Activated CD8-positive, alpha-beta memory T cell treated with anti-CD3 and anti-CD28 coated beads, Interleukin-2, amount 50 U/mL, for 48 hours (primary cell): Measurements from ENCODE around the gene COBLL1.

Experiments used
- DNase-seq: peaks from one replicate; pipeline ENCODE4 v3.0.0-alpha.2; 2020

COBLL1 gene

DNA sequence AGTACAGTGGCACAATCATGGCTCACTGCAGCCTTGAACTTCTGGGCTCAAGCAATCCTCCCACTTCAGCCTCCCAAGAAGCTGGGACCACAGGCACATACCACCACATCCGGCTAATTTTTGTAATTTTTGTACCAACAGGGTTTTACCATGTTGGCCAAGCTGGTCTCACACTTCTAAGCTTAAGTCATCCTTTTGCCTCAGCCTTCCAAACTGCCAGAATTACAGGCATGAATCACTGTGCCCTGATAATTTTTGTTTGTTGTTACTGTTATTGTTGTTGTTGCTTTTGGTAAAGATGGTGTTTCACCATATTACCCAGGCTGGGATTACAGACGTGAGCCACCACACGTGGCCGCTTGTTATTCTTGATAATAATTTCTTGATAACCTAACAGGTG, 10.5 kb upstream of the COBLL1 start:
- no peak for DNase-seq

GRCh38 chr2:164850235-164850634, 8.6 kb upstream of the COBLL1 start:
- no peak for DNase-seq

GRCh38 chr2:164849506-164849905, 7.9 kb upstream of the COBLL1 start:
- DNase-seq, result no peak

DNA sequence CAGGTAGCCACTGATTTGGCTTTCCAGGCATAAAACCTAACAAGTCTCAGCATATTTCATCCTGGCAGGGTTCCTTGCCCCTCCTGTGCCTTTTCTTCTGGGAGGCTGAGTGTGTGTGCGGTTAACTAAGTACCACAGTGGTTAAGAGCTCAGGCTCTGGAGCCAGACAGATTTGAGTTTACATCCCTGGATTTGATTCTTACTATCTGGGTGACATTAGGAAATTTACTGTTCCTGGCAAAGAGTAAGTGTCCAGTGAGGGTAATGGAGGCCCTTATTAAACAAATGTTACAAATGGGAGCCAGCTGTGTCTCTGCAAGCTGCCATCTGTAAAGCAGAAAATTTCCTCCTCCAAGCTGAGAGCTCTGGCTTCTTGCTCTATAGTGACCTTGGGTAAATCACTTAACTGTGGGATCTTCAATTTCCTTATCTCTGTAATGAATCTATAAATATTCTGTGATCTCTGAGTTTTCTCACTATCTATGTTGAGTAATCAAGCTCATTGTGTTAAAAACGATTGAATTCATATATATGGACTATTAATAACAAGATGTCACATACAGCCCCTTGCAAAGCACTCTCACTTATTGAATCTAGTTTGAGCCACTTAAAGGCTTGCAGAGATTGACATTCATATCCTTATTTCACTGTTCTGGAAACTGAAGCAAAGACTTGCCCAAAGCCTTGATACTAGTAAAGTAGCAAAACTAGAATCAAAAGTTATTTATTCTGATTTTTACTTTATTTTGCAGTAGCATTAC, 6.5 kb upstream of the COBLL1 start:
- no peak for DNase-seq

GRCh38 chr2:164847291-164847690, 5.7 kb upstream of the COBLL1 start:
- no peak for DNase-seq

- DNase-seq, result no peak
Measured at GRCh38 chr2:164846276-164846675, 4.7 kb upstream of the COBLL1 start.

DNA sequence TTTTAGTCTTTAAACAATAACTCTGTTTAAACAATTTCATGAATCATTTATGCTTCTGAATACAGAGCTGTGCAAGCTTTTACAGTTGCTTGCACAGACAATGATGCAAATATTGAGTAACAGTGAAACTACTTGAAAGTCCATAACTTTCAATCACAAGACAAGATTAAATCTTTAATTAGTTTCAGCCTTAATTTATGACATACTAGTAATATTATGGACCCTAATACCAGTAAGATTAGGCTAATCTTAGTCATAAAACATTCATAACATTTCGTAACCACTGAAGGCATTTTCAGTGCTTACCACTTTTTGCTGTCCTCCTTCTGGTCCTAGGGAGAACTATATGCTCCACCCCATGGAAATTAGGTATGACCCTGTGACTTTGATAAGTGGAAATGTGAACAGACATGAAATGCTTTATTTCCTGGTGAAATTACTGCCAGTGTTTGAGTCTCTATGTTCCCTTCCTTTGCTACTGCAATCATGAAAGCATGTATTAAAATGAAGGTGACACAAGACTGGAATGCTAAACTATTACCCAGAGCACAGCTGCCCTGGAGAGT, 1.8 kb upstream of the COBLL1 start:
- no peak for DNase-seq

- DNase-seq, result no peak
Measured at GRCh38 chr2:164842624-164842966, 972 bp upstream of the COBLL1 start.

- peak; percentile 59 for DNase-seq
Measured at GRCh38 chr2:164840930-164841718, 499 bp downstream of the COBLL1 start.

- DNase-seq, result peak; percentile 51
Measured at GRCh38 chr2:164840458-164840929, 1.1 kb downstream of the COBLL1 start.

- no peak for DNase-seq
Measured at GRCh38 chr2:164839914-164840457, 1.6 kb downstream of the COBLL1 start.

GRCh38 chr2:164837807-164838206, 3.8 kb downstream of the COBLL1 start:
- no peak for DNase-seq

- DNase-seq, result no peak
Measured at GRCh38 chr2:164836907-164837306, 4.7 kb downstream of the COBLL1 start.

DNA sequence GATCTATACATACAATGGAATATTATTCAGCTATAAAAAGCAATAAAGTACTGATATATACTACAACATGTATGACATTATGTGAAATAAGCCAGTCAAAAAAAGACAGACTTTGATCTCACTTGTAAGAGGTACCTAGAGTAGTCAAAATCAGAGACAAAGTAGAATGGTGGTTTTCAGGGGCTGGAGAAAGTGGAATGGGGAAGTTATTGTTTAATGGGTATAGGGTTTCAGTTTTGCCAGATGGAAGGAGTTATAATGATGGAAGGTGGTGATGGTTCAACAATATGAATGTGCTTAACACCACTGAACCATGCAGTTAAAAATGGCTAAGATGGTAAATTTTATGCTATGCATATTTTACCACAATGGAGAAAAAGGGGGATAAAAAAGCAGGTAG, 6.3 kb downstream of the COBLL1 start:
- DNase-seq, result no peak

DNA sequence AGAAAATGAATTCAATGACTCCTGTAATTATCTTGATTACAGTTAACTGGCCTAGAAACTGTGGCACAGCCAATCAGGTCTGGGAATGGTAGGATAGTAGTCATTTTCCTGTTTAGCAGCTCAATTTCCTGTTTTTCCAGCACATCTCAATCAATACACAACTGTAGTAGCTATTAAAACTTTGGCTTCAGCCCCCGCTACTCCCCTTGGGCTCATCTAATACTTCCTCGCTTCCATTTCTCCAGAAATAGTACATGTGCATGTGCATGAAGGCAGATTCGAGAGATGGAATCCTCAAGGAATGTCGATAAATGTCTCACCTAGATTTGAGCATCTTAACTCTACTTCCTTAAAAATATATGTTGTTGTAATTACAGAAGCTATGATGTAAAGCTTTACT, 9.7 kb downstream of the COBLL1 start:
- no peak for DNase-seq

DNA sequence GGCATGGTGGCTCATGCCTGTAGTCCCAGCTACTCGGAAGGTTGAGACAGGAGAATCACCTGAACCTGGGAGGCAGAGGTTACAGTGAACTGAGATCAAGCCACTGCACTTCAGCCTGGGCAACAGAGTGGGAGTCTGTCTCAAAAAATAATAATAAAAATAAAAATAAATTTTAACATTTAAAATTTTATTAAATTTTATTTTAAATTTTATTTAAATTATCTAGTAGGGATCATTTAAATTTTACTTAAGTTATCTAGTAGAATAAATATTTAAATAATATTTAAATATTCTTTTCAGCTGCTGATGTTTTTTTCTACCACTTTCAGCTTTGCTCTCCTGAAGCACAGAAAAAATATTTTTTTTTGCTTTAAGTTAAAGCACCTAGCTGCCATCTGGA, 10.4 kb downstream of the COBLL1 start:
- DNase-seq, result no peak

- DNase-seq, result no peak
Measured at GRCh38 chr2:164826293-164827243, 15.1 kb downstream of the COBLL1 start.

GRCh38 chr2:164824872-164825271, 16.8 kb downstream of the COBLL1 start:
- DNase-seq, result no peak

DNA sequence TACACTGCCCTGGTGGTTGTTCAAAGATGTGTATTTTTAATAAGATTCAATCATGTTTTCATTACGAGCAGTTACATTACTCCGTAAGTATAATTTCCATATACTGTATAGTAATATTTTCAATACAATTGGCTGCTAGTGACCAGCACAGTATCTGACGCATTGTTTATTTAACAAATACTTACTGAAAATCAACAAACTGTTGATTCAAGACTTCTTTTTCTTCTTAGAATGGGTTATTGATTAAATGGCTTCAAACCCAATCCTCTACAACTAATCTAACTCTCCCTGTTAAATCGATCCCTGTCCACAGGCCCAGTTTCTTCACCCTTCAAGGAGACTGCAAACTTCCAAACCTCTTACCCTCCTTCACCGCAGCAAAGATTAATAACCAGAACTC, 18.5 kb downstream of the COBLL1 start:
- DNase-seq, result no peak

- no peak for DNase-seq
Measured at GRCh38 chr2:164821338-164821737, 20.3 kb downstream of the COBLL1 start.

DNA sequence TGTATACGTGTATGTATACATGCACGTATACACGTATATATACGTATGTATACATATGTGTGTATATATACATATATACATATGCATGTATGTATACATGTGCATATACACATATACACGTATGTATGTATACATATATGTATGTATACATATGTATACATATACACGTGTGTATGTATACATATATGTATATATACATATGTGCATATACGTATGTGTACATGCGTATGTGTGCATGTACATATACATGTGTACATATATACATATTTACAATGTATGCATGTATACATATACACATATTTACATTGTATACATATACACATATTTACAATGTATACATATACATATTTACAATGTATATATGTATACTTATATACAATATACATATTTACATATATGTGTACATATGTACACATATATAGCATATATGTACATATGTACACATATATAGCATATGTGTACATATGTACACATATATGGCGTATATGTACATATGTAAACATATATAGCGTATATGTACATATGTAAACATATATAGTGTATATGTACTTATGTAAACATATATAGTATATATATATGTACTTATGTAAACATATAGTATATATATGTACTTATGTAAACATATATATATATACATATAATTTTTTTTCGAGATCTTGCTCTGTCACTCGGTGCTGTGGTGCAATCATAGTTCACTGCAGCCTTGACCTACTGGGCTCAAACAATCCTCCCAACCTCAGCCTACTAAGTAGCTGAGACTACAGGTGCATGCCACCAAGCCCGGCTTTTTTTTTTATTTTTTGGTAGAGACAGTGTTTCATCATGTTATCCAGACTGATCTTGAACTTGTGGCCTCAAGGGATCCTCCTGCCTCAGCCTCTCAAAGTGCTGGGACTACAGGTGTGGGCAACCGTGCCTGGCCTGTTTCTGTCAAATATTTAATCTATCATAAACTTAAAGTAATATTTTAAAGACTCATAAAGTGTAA, 23.2 kb downstream of the COBLL1 start:
- no peak for DNase-seq
